GM12874 (cell line): Measurements from ENCODE around the gene HOMEZ.
A peak's percentile ranks its signal among the peaks of the same experiment; 100 is the strongest.

ENCODE experiments used
- TF ChIP-seq, protein P1 (sequence below): IDR thresholded peaks from 2 replicates; pipeline ENCODE4 v1.5.1; 2011; ENCODE audit warnings: low read depth, mild to moderate bottlenecking, control low read depth, low read length, moderate library complexity; ENCODE audit not compliant: insufficient read depth

Gene HOMEZ, protein sequence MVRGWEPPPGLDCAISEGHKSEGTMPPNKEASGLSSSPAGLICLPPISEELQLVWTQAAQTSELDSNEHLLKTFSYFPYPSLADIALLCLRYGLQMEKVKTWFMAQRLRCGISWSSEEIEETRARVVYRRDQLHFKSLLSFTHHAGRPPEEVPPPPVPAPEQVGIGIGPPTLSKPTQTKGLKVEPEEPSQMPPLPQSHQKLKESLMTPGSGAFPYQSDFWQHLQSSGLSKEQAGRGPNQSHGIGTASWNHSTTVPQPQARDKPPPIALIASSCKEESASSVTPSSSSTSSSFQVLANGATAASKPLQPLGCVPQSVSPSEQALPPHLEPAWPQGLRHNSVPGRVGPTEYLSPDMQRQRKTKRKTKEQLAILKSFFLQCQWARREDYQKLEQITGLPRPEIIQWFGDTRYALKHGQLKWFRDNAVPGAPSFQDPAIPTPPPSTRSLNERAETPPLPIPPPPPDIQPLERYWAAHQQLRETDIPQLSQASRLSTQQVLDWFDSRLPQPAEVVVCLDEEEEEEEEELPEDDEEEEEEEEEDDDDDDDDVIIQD

DNA sequence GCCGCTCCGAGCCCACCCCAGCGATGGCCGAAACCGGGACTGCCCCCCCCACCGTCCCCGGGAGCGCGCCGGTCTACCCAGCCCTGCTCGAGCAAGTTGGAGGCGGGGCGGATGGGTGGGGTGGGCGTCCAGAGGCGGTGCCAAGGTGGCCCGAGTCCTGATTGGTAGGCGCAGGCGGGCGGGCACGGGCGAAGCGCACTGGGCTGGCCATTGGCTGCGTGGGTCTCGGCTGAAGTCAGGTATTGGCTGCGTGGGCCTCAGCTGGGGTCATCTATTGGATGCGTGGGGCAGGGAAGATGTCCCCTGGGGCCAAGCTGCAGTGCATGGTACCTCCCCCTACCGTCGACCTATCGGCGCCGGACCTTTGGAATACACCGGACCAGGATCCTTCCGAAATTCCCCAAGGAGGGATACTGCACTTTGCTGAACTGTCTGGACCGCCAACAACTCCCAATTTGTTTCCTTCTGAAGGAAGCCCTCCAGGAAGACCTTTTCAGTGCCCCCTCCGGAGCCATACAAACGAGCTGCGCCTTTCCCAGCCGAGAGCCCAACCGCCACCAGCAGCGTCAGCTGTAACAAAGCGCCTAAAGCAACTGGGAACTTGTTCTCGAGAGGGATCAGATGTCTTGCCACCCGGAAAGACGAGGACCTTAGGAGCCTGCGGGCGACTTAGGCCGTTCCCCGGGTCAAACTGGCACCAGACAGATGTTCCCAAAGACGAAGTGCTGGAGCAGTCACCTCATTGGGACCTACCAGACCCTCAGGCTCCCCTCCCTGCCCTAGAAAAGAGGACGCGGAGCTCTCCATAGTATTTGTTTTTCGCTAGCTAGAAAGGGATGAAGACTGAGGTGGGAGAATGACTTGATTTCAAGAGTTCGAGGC, at the start of gene HOMEZ:
Gene HOMEZ (minus strand): TSS at position 113 of the 882 bp plus-strand sequence. CDS start 180 bp downstream, outside the sequence.
- TF ChIP-seq, protein P1, sequence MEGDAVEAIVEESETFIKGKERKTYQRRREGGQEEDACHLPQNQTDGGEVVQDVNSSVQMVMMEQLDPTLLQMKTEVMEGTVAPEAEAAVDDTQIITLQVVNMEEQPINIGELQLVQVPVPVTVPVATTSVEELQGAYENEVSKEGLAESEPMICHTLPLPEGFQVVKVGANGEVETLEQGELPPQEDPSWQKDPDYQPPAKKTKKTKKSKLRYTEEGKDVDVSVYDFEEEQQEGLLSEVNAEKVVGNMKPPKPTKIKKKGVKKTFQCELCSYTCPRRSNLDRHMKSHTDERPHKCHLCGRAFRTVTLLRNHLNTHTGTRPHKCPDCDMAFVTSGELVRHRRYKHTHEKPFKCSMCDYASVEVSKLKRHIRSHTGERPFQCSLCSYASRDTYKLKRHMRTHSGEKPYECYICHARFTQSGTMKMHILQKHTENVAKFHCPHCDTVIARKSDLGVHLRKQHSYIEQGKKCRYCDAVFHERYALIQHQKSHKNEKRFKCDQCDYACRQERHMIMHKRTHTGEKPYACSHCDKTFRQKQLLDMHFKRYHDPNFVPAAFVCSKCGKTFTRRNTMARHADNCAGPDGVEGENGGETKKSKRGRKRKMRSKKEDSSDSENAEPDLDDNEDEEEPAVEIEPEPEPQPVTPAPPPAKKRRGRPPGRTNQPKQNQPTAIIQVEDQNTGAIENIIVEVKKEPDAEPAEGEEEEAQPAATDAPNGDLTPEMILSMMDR, result no peak

DNA sequence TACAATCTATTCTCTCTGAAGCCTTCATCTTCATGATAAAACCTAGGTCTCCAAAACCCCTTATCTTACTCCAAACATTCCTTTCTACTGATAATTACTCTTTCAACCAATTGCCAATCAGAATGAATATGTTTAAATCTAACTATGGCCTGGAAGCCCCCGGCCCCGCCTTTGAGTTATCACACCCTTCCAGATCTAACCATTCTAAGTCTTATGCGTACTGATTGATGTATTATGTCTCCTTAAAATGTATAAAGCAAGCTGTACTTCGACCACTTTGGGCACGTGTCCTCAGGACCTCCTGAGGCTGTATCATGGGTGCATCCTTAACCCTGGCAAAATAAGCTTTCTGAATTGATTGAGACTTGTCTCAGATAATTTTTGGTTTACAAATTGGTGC, 49.7 kb upstream of the HOMEZ start:
- TF ChIP-seq, protein P1, result no peak

DNA sequence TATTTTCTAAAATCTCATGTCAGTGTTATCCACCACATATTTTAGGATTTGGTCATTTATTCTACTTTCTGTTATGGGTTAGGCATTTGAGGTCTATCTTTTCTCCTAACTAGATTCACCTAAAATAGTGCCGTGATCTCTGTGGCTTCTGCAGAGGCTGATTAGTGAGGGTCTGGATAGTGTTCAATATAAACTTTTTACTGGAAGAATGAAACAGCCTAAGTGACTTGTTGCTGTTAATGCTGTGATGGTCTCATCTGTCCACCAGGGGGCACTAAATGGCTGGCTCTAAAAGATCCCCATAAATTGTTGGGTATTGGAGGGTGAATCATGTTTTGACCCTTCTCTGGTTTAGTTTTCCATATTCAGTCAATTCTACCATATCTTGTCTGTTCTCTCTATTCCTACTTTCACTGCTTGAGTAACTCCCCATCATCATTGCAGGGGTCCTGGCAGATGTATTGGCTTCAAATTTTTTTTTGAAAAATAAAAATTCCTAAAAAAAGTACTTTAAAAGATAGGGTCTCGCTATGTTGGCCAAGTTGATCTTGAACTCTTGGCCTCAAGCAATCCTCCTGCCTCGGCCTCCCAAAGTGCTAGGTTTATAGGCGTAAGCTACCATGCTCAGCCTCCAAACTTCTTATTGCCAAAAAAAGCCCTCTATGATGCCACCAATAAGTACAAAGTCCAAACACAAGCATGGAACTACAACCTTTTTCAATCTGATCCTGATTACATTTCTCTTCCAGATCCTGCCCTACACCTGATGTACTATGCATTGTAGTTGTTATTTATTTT, 42.2 kb upstream of the HOMEZ start:
- TF ChIP-seq, protein P1, result peak; percentile 78

DNA sequence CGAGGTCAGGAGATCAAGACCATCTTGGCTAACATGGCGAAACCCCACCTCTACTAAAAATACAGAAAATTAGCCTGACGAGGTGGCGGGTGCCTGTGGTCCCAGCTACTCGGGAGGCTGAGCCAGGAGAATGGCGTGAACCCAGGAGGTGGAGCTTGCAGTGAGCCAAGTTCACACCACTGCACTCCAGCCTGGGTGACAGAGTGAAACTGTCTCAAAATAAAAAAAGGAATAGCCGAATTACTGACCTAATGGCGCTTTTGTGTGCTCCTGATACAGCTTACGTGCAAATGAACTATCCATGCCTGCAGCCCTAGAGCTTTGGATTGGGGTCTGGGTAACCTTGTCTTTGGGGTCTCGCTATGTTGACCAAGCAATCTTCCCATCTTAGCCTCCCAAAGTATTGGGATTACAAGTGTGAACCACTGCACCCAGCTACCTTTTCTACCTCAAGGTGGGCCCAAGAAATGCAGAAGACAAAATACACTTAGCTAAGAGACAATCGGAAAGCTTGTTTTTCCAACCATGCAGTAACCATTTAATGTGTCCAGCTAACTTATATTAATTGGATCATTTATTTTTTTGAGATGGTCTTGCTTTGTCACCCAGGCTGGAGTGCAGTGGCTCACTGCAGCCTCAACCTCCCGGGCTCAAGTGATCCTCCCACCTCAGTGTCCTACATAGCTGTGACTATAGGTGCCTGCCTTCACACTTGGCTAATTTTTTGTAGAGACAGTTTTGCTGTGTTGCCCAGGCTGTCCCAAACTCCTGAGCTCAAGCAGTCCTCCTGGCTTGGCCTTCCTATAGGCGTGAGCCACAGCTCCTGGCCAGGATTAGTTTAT, 40.8 kb upstream of the HOMEZ start:
- TF ChIP-seq, protein P1, result no peak

DNA sequence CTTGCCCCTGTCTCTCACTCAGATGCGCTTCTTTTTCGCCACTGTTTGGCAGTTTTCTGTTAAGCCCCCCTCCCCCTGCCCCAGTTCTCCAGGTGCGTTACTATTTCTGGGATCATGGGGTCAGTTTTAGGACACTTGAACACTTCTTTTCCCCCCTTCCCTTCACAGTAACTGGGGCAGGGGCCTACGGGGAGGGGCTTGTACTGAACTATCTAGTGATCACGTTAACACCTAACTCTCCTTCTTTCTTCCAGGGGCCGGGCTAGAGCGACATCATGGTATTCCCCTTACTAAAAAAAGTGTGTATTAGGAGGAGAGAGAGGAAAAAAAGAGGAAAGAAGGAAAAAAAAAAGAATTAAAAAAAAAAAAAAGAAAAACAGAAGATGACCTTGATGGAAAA, 39.1 kb upstream of the HOMEZ start:
- TF ChIP-seq, protein P1, result no peak

DNA sequence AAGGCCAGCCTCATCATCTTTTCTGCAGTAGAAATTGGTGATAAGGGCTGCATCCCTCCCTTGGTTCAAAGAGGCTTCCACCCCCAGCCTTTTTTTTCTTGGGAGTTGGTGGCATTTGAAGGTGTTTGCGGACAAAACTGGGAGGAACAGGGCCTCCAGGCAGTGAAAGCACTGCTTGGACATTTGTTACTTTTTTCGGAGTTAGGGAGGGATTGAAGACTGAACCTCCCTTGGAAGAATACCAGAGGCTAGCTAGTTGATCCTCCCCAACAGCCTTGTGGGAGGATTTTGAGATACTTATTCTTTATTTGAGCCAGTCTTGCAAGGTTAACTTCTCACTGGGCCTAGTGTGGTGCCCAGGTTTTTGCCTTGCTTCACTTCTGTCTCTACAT, 38.5 kb upstream of the HOMEZ start:
- TF ChIP-seq, protein P1, result no peak
